BJ (cell line): Measurements from ENCODE around the gene GALNT17. TPM values are rescaled to one million over a fixed set of nuclear protein-coding genes. Genes with fewer than 3 reads are reported as not detected.

Source experiments
- CTCF ChIA-PET: fragments of 350-600 bp; formaldehyde crosslinking; extraction: SDS; loops from one replicate; lab custom pipeline; 2021; ENCODE audit warnings: antibody characterized with exemption, inconsistent platforms; lab: Yijun Ruan, JAX
- POLR2A ChIA-PET: fragments of 300-600 bp; sonication (Branson Sonifier 250); formaldehyde crosslinking; extraction: SDS; loops from one replicate; lab custom pipeline; 2021; ENCODE audit warnings: antibody characterized with exemption; lab: Charles Lee
- DNase-seq: peaks from one replicate; pipeline ENCODE4 v3.0.0-alpha.2; 2011; ENCODE audit warnings: low read depth
- H3K27me3 ChIP-seq: 2 replicates; pipeline ENCODE4 v1.6.0; 2011; ENCODE audit warnings: low read length; ENCODE audit not compliant: control insufficient read depth, insufficient read depth
- H3K36me3 ChIP-seq: 2 replicates; pipeline ENCODE4 v1.5.1; 2011; ENCODE audit warnings: low read length; ENCODE audit not compliant: control insufficient read depth, insufficient read depth
- H3K4me3 ChIP-seq: 2 replicates; pipeline ENCODE4 v1.5.1; 2011; ENCODE audit warnings: low read depth, mild to moderate bottlenecking, control low read depth, low read length
- CTCF ChIP-seq: IDR thresholded peaks from 2 replicates; pipeline ENCODE4 v1.5.1; 2011; ENCODE audit warnings: low read depth, mild to moderate bottlenecking, control low read depth, inconsistent platforms, low read length, moderate library complexity; ENCODE audit not compliant: insufficient read depth
- polyA plus RNA-seq: library from polyadenylated mRNA; depleted of rRNA; stranded (reverse); fragments of >200 nt; gene quantifications from 2 replicates; pipeline ENCODE4 v1.2.3, GENCODE V29; 2011

GALNT17 gene
- polyA plus RNA-seq, 1 experiment = not detected

GRCh38 chr7:71339924-71340323 is 208.0 kb downstream of the GALNT17 start:
- ChIA-PET POLR2A (no interaction called here), CTCF (no interaction called here)
- no peak for TF ChIP-seq CTCF
- DNase-seq = no peak
- H3K27me3 ChIP-seq = no peaks in the 10 kb centered on the region
- H3K4me3 ChIP-seq = no peak overlapping the region
- H3K36me3 ChIP-seq = no peaks in the 10 kb centered on the region

- Histone ChIP-seq H3K4me3 (no peak overlapping the region), H3K27me3 (no peaks in the 10 kb centered on the region), H3K36me3 (no peaks in the 10 kb centered on the region)
- DNase-seq = no peak
- TF ChIP-seq CTCF = no peak
- POLR2A ChIA-PET = no interaction called here
- CTCF ChIA-PET = no interaction called here
These were observed 210.3 kb downstream of the GALNT17 start for GRCh38 chr7:71342202-71342601.

GRCh38 chr7:71343039-71343438 is 211.1 kb downstream of the GALNT17 start:
- no peak for TF ChIP-seq CTCF
- ChIA-PET CTCF (no interaction called here), POLR2A (no interaction called here)
- H3K36me3 ChIP-seq = no peaks in the 10 kb centered on the region
- no peaks in the 10 kb centered on the region for H3K27me3 ChIP-seq
- H3K4me3 ChIP-seq = no peak overlapping the region
- no peak for DNase-seq

GRCh38 chr7:71343892-71344291 is 211.9 kb downstream of the GALNT17 start:
- no peak for TF ChIP-seq CTCF
- no peak for DNase-seq
- no peak overlapping the region for H3K4me3 ChIP-seq
- ChIA-PET POLR2A (no interaction called here), CTCF (no interaction called here)
- H3K36me3 ChIP-seq = no peaks in the 10 kb centered on the region
- H3K27me3 ChIP-seq = no peaks in the 10 kb centered on the region

- DNase-seq = no peak
- no peaks in the 10 kb centered on the region for H3K27me3 ChIP-seq
- ChIA-PET POLR2A (no interaction called here), CTCF (no interaction called here)
- TF ChIP-seq CTCF = no peak
- no peak overlapping the region for H3K4me3 ChIP-seq
- H3K36me3 ChIP-seq = no peaks in the 10 kb centered on the region
These were observed 213.4 kb downstream of the GALNT17 start for GRCh38 chr7:71345117-71345884.
